ENCODE measurements around the gene LRP2.

GRCh38 chr2:169324581-169325260 lies 37.6 kb downstream of the LRP2 start:
- TF ChIP-seq, protein P1, sequence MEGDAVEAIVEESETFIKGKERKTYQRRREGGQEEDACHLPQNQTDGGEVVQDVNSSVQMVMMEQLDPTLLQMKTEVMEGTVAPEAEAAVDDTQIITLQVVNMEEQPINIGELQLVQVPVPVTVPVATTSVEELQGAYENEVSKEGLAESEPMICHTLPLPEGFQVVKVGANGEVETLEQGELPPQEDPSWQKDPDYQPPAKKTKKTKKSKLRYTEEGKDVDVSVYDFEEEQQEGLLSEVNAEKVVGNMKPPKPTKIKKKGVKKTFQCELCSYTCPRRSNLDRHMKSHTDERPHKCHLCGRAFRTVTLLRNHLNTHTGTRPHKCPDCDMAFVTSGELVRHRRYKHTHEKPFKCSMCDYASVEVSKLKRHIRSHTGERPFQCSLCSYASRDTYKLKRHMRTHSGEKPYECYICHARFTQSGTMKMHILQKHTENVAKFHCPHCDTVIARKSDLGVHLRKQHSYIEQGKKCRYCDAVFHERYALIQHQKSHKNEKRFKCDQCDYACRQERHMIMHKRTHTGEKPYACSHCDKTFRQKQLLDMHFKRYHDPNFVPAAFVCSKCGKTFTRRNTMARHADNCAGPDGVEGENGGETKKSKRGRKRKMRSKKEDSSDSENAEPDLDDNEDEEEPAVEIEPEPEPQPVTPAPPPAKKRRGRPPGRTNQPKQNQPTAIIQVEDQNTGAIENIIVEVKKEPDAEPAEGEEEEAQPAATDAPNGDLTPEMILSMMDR (conservative IDR thresholded peaks at IDR 0.05; ENCODE audit: low read length), result no peak
- no peak for TF ChIP-seq EZH2phosphoT487 (IDR thresholded peaks at IDR 0.05; ENCODE audit: borderline replicate concordance)

Data from Loucy (cell line).